Neuronal stem cell (in vitro differentiated cells): ENCODE results near the gene PCNA.

Source experiments
- DNase-seq: peaks from one replicate; pipeline ENCODE4 v3.0.0-alpha.2; 2013; ENCODE audit warnings: low spot score
- H2AFZ ChIP-seq: one replicate; pipeline ENCODE4 v1.6.1; 2013; ENCODE audit warnings: mild to moderate bottlenecking, low read length, inconsistent platforms
- H2AK5ac ChIP-seq: 2 replicates; pipeline ENCODE4 v1.6.1; 2013; ENCODE audit warnings: low read depth, mild to moderate bottlenecking, inconsistent platforms, low read length, moderate library complexity, mixed read lengths
- H2BK120ac ChIP-seq: 2 replicates; pipeline ENCODE4 v1.6.1; 2013; ENCODE audit warnings: low read depth, mild to moderate bottlenecking, inconsistent platforms, low read length, moderate library complexity, mixed read lengths
- H2BK12ac ChIP-seq: one replicate; pipeline ENCODE4 v1.6.1; 2013; ENCODE audit warnings: low read length, inconsistent platforms
- H2BK15ac ChIP-seq: 2 replicates; pipeline ENCODE4 v1.6.1; 2013; ENCODE audit warnings: mild to moderate bottlenecking, low read length, inconsistent platforms, mixed read lengths
- H2BK5ac ChIP-seq: one replicate; pipeline ENCODE4 v1.6.1; 2013; ENCODE audit warnings: inconsistent platforms, mild to moderate bottlenecking, low read length, moderate library complexity
- H3K14ac ChIP-seq: one replicate; pipeline ENCODE4 v1.6.1; 2013; ENCODE audit warnings: low read length, inconsistent platforms
- H3K18ac ChIP-seq: 2 replicates; pipeline ENCODE4 v1.6.1; 2013; ENCODE audit warnings: low read length, inconsistent platforms
- H3K23ac ChIP-seq: 2 replicates; pipeline ENCODE4 v1.6.1; 2013; ENCODE audit warnings: low read depth, mild to moderate bottlenecking, mixed read lengths, low read length, inconsistent platforms; ENCODE audit not compliant: poor library complexity
- H3K27ac ChIP-seq: replicated peaks from 3 replicates; pipeline ENCODE4 v1.5.1; 2013; ENCODE audit warnings: low read length, inconsistent platforms
- H3K27me3 ChIP-seq, 3 experiments: 2 replicates each; pipeline ENCODE4 v1.6.1; 2013; ENCODE audit warnings: low read length in 3 of 3, mild to moderate bottlenecking in 2 of 3, inconsistent platforms in 1 of 3, low read depth in 1 of 3, mixed read lengths in 1 of 3, moderate library complexity in 1 of 3; ENCODE audit not compliant: control insufficient read depth in 3 of 3, insufficient read depth in 3 of 3
- H3K36me3 ChIP-seq, 2 donors: replicated peaks in 1 of 2; 2 replicates each; pipeline ENCODE4 v1.6.1; 2013; ENCODE audit warnings: low read length in 2 of 2; ENCODE audit not compliant: control insufficient read depth in 2 of 2, insufficient read depth in 2 of 2
- H3K4ac ChIP-seq: 2 replicates; pipeline ENCODE4 v1.6.1; 2013; ENCODE audit warnings: inconsistent platforms, mild to moderate bottlenecking, low read length, moderate library complexity
- H3K4me1 ChIP-seq, 2 donors: 1 replicate in 1 of 2; 2 replicates in 1 of 2; pipeline ENCODE4 v1.6.1; 2013; ENCODE audit warnings: low read length in 2 of 2, low read depth in 1 of 2; ENCODE audit not compliant: control insufficient read depth in 2 of 2, insufficient read depth in 1 of 2
- H3K4me2 ChIP-seq: one replicate; pipeline ENCODE4 v1.6.1; 2013; ENCODE audit warnings: mild to moderate bottlenecking, low read length, inconsistent platforms; ENCODE audit not compliant: insufficient read depth, poor library complexity, severe bottlenecking
- H3K4me3 ChIP-seq, 2 donors: 2 replicates each; pipeline ENCODE4 v1.5.1; 2013; ENCODE audit warnings: low read length in 2 of 2, mild to moderate bottlenecking in 2 of 2, inconsistent platforms in 1 of 2, moderate library complexity in 1 of 2
- H3K79me1 ChIP-seq: one replicate; pipeline ENCODE4 v1.6.1; 2013; ENCODE audit warnings: low read depth, mild to moderate bottlenecking, inconsistent platforms, low read length, moderate library complexity
- H3K9ac ChIP-seq: one replicate; pipeline ENCODE4 v1.6.1; 2013; ENCODE audit warnings: mild to moderate bottlenecking, low read depth, low read length, inconsistent platforms; ENCODE audit not compliant: poor library complexity
- H3K9me3 ChIP-seq, 2 donors: replicated peaks in 1 of 2; 2 replicates each; pipeline versions ENCODE3 to v1.6.1; 2013; ENCODE audit warnings: low read length in 2 of 2, mild to moderate bottlenecking in 2 of 2, inconsistent platforms in 1 of 2, low read depth in 1 of 2, mixed read lengths in 1 of 2, moderate library complexity in 1 of 2; ENCODE audit not compliant: control insufficient read depth in 2 of 2, insufficient read depth in 1 of 2
- H4K8ac ChIP-seq: one replicate; pipeline ENCODE4 v1.6.1; 2013; ENCODE audit warnings: low read depth, mild to moderate bottlenecking, inconsistent platforms, low read length, moderate library complexity
- H4K91ac ChIP-seq: one replicate; pipeline ENCODE4 v1.6.1; 2013; ENCODE audit warnings: low read length, low read depth, mild to moderate bottlenecking, inconsistent platforms; ENCODE audit not compliant: poor library complexity
- WGBS, 2 donors: extraction: QIAGEN DNeasy Blood & Tissue Kit; methylation state at CpG; one replicate each; pipeline ENCODE4 v1.1.7; 2013; ENCODE audit warnings: missing lambda C conversion rate in 2 of 2, mixed read lengths in 1 of 2; ENCODE audit not compliant: insufficient read length in 2 of 2, insufficient replicate concordance in 1 of 2; ENCODE audit errors: extremely low coverage in 2 of 2; 5-methylcytosine and 5-hydroxymethylcytosine counted together

PCNA gene

DNA sequence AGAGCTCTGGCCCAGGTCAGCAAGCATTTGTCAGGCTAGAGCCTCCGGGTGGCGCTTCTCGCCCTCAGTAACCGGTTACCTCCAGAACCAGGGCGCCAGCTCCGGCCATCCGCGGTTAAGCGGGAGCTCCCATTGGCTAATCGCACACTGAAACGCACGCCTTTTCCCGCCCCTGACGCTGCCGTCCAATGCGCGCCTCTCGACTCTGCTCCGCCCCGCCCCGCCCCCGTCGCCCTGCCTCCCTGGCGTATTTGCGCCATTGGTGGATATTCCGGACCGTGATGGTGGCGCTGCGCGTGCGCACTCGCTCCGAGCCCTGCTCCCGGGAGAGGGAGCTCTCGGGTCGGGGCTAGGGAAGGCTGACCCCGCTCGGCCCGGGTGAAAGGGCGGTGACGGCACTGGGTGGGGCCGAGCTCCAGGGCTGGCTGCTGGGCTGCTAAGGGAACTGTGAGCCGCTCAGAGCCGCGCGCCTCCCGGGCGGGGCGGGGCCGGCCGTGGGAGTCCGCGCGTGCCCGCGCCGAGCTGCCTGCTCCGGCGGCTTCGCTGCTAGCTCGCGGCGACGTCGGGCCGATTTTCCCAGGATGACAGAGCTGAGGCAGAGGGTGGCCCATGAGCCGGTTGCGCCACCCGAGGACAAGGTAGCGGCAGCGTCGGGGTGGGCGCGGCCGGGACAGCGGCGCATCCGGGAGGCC is 6.9 kb upstream of the PCNA start, which contains the start of gene CDS2:
TSS of gene CDS2 (plus strand) at position 497 of the 692 bp plus-strand sequence. CDS start at position 582, 85 bp downstream.
- Histone ChIP-seq H2AK5ac (peak within 1 kb of the TSS; percentile 68), H3K9me3 (no peaks in the 10 kb centered on the region), H3K14ac (peak within 1 kb of the TSS; percentile 94), H4K8ac (peak within 1 kb of the TSS; percentile 33), H2BK15ac (no peak within 1 kb of the TSS), H2BK120ac (no peak within 1 kb of the TSS), H3K27me3 (no peaks in the 10 kb centered on the region), H3K4me3 (peak within 1 kb of the TSS; percentile 64 to 98), H3K4me1 (peaks cover 2 to 4% of the 10 kb centered on the region in 2 donors), H2BK12ac (no peak within 1 kb of the TSS), H3K36me3 (peaks cover 2 to 23% of the 10 kb centered on the region in 2 donors), H3K4ac (no peak within 1 kb of the TSS), H3K9ac (peak within 1 kb of the TSS; percentile 99), H3K23ac (peak within 1 kb of the TSS; percentile 89), H3K18ac (peak within 1 kb of the TSS; percentile 97), H3K79me1 (peaks cover 6% of the 10 kb centered on the region), H4K91ac (no peak within 1 kb of the TSS), H3K4me2 (peak within 1 kb of the TSS; percentile 75), H2AFZ (peak within 1 kb of the TSS; percentile 94), H3K27ac (peak within 1 kb of the TSS; percentile 86), H2BK5ac (peak within 1 kb of the TSS; percentile 95)
- WGBS, 2 donors, result no CpG with 5 or more reads among the region's 78 CpGs
- DNase-seq, result peak; percentile 99

- Histone ChIP-seq H3K4me2 (no peak overlapping the region), H3K14ac (no peak overlapping the region), H3K27ac (no peak overlapping the region), H3K36me3 (peaks cover 2 to 12% of the 10 kb centered on the region in 2 donors), H2BK15ac (no peak overlapping the region), H2BK120ac (no peak overlapping the region), H2AFZ (no peak overlapping the region), H3K9me3 (no peaks in the 10 kb centered on the region), H3K27me3 (no peaks in the 10 kb centered on the region), H3K4me3 (no peak overlapping the region), H3K4ac (no peak overlapping the region), H2BK5ac (no peak overlapping the region), H2BK12ac (no peak overlapping the region), H2AK5ac (no peak overlapping the region), H3K18ac (no peak overlapping the region), H4K91ac (no peak overlapping the region), H3K23ac (no peak overlapping the region), H3K9ac (no peak overlapping the region), H3K79me1 (peaks cover 11% of the 10 kb centered on the region), H3K4me1 (peaks cover 0 to 1% of the 10 kb centered on the region in 2 donors), H4K8ac (no peak overlapping the region)
- no peak for DNase-seq
- no CpG with 5 or more reads among the region's 1 CpG for WGBS, 2 donors
Observed at GRCh38 chr20:5122873-5123260, 3.1 kb upstream of the PCNA start.

- Histone ChIP-seq H2BK120ac (no peak overlapping the region), H3K36me3 (peaks cover 20 to 40% of the 10 kb centered on the region in 2 donors), H3K9ac (no peak overlapping the region), H3K4me1 (peaks cover 0 to 19% of the 10 kb centered on the region in 2 donors), H3K27me3 (no peaks in the 10 kb centered on the region), H3K18ac (peak overlapping the region; percentile 78), H3K9me3 (no peaks in the 10 kb centered on the region), H2BK12ac (no peak overlapping the region), H3K4ac (no peak overlapping the region), H2AK5ac (no peak overlapping the region), H2BK5ac (no peak overlapping the region), H3K4me3 (peak overlapping the region; percentile 68 to 78), H2BK15ac (no peak overlapping the region), H4K8ac (no peak overlapping the region), H3K79me1 (peaks cover 9% of the 10 kb centered on the region), H3K23ac (peak overlapping the region; percentile 87), H3K27ac (peak overlapping the region; percentile 83), H3K4me2 (peak overlapping the region; percentile 84), H2AFZ (peak overlapping the region; percentile 66), H4K91ac (no peak overlapping the region), H3K14ac (no peak overlapping the region)
- DNase-seq, result no peak
- no CpG with 5 or more reads among the region's 9 CpGs for WGBS, 2 donors
Observed at GRCh38 chr20:5120185-5120476, 373 bp upstream of the PCNA start.

GRCh38 chr20:5119143-5119434 is 669 bp downstream of the PCNA start:
- Histone ChIP-seq H3K36me3 (peaks cover 20 to 50% of the 10 kb centered on the region in 2 donors), H3K4me3 (peak overlapping the region; percentile 78 to 86), H3K27me3 (no peaks in the 10 kb centered on the region), H4K8ac (no peak overlapping the region), H3K9ac (peak overlapping the region; percentile 57), H3K18ac (peak overlapping the region; percentile 48), H3K23ac (no peak overlapping the region), H3K4ac (no peak overlapping the region), H3K4me2 (peak overlapping the region; percentile 82), H3K9me3 (no peaks in the 10 kb centered on the region), H2BK12ac (no peak overlapping the region), H3K79me1 (peaks cover 9% of the 10 kb centered on the region), H3K14ac (no peak overlapping the region), H4K91ac (no peak overlapping the region), H2BK120ac (no peak overlapping the region), H3K4me1 (peaks cover 0 to 19% of the 10 kb centered on the region in 2 donors), H2AFZ (no peak overlapping the region), H2BK15ac (no peak overlapping the region), H3K27ac (no peak overlapping the region), H2AK5ac (no peak overlapping the region), H2BK5ac (no peak overlapping the region)
- WGBS, 2 donors, result no CpG with 5 or more reads among the region's 21 CpGs
- no peak for DNase-seq
